ENCODE results near the gene RAPGEF4. TPM values are rescaled to one million over a fixed set of nuclear protein-coding genes. Genes with fewer than 3 reads are reported as not detected.

Gene RAPGEF4
- total and polyA plus RNA-seq, 2 of the 8 experiments (the other 6 are each of a cell fraction or from before 2014, with no cell fraction given) = 1.2 to 2.6 TPM

DNA sequence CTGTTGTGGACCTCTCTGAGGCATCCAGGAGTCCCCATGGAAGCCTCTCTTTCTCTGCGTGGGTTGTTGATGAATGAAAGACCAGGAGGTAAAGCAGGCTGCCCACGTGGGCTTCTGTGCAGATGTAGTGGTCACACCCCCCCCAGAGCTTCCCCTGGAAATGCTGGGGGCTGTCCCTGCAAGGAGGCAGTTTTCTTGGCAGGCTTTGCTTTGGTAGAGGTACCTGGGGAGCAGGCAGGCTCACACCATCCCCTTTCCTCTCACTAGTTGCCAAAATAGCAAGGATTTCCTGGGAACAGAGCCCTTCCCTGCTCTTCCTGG, 242.4 kb downstream of the RAPGEF4 start:
- no peaks in the 10 kb centered on the region for H3K27me3 ChIP-seq (replicated peaks in 1 of 4; ENCODE audit: control insufficient read depth in 3 of 4, extremely low read depth in 1 of 4, insufficient read depth in 3 of 4, low read length in 3 of 4)
- H3K27ac ChIP-seq (ENCODE audit: low read depth, low read length) = no peak overlapping the region
- no peak overlapping the region for H2BK120ac ChIP-seq (replicated peaks; ENCODE audit: low read depth, low read length)
- no peaks in the 10 kb centered on the region for H4K20me1 ChIP-seq (replicated peaks in 1 of 2; ENCODE audit: control insufficient read depth in 1 of 2, insufficient read depth in 2 of 2, low read length in 2 of 2)
- H3K36me3 ChIP-seq (ENCODE audit: control insufficient read depth in 2 of 4, insufficient read depth in 4 of 4, low read length in 3 of 4) = no peaks in the 10 kb centered on the region
- DNase-seq (ENCODE audit: low read depth in 1 of 2, low spot score in 2 of 2) (no peak), FAIRE-seq (no peak)
- H3K79me1 ChIP-seq (ENCODE audit: low read depth, low read length) = no peaks in the 10 kb centered on the region
- no peaks in the 10 kb centered on the region for H3K79me2 ChIP-seq (ENCODE audit: control insufficient read depth in 1 of 2, insufficient read depth in 2 of 2, low read length in 2 of 2)
- no peak overlapping the region for H3K18ac ChIP-seq (ENCODE audit: extremely low read depth, low read length)
- WGBS, 2 experiments (ENCODE audit: extremely low coverage in 1 of 2, insufficient coverage in 1 of 2, insufficient read length in 1 of 2, insufficient replicate concordance in 2 of 2, low coverage in 1 of 2, low lambda C conversion rate in 2 of 2, missing lambda C conversion rate in 1 of 2) = 59% methylated on average over 2 of the region's 2 CpGs; no CpG with 5 or more reads in 1 of the 2 experiments
- H3K23me2 ChIP-seq (ENCODE audit: low read depth, low read length) = no peaks in the 10 kb centered on the region
- no peak overlapping the region for H3K9ac ChIP-seq (replicated peaks in 1 of 4; ENCODE audit: extremely low read depth in 1 of 4, low read depth in 3 of 4, low read length in 3 of 4)
- H2BK20ac ChIP-seq (ENCODE audit: low read length) = no peak overlapping the region
- no peak overlapping the region for H3K4ac ChIP-seq (replicated peaks; ENCODE audit: insufficient read length, low read depth, low read length)
- H2BK12ac ChIP-seq (ENCODE audit: low read depth, low read length) = no peak overlapping the region
- no peak overlapping the region for H2AFZ ChIP-seq (ENCODE audit: low read length)
- H3K4me3 ChIP-seq (ENCODE audit: extremely low read depth in 1 of 4, insufficient read depth in 2 of 4, low read depth in 3 of 4, low read length in 4 of 4) = no peak overlapping the region
- H3K4me1 ChIP-seq (replicated peaks in 1 of 4; ENCODE audit: control insufficient read depth in 3 of 4, insufficient read depth in 4 of 4, low read length in 3 of 4) = peaks cover 0 to 2% (median 0%) of the 10 kb centered on the region in 4 experiments; a peak in 1 of 7 replicates
- no peak overlapping the region; the same call in 1 of the 2 replicates for H4K8ac ChIP-seq (ENCODE audit: extremely low read depth, insufficient read depth, low read length)
- no peak overlapping the region for H2BK15ac ChIP-seq (ENCODE audit: low read length)
- H3K56ac ChIP-seq (replicated peaks; ENCODE audit: insufficient read length, low read depth, low read length) = no peak overlapping the region
- POLR2A ChIA-PET (ENCODE audit: partially characterized antibody) = no interaction called here
- no peak overlapping the region for H4K91ac ChIP-seq (replicated peaks; ENCODE audit: insufficient read length, low read length)
- no peak overlapping the region for H2AK5ac ChIP-seq (ENCODE audit: low read depth, low read length)
- no peak overlapping the region for H3K4me2 ChIP-seq (ENCODE audit: insufficient read depth in 1 of 2, low read depth in 2 of 2, low read length in 2 of 2)
- no peak overlapping the region for H2BK5ac ChIP-seq (ENCODE audit: low read depth, low read length)
- H3K14ac ChIP-seq (ENCODE audit: insufficient read length) = no peak overlapping the region
- no peak overlapping the region for H3K23ac ChIP-seq (ENCODE audit: insufficient read length)
- H4K5ac ChIP-seq (ENCODE audit: insufficient read length, low read depth, low read length) = no peak overlapping the region
- H3K9me3 ChIP-seq (ENCODE audit: insufficient read depth in 2 of 2, low read depth in 1 of 2, low read length in 1 of 2) = no peaks in the 10 kb centered on the region
- CTCF ChIA-PET (ENCODE audit: partially characterized antibody) = interaction anchor here (0.6 to 2.3 kb wide), 11 partner anchors 8 to 413 kb away, joined by 3 to 9 read pairs (median 4); no protein-coding TSS in a partner anchor
- TF ChIP-seq TBP (IDR thresholded peaks at IDR 0.05; ENCODE audit: low read depth, low read length) (no peak), CTCF (IDR thresholded peaks at IDR 0.05; ENCODE audit: control extremely low read depth in 1 of 3, insufficient read depth in 1 of 3, low read depth in 1 of 3, low read length in 3 of 3) (no peak), SP1 (IDR thresholded peaks at IDR 0.05; ENCODE audit: low read depth, low read length) (no peak), SIN3A (conservative IDR thresholded peaks at IDR 0.05 in 1 of 2, IDR thresholded peaks at IDR 0.05 in 1 of 2; ENCODE audit: low read depth in 1 of 2, low read length in 2 of 2) (no peak), RBBP5 (IDR thresholded peaks at IDR 0.05; ENCODE audit: borderline replicate concordance, low read depth, low read length) (no peak)

All from H1 (cell line).